ENCODE results near the gene CXCR5.

Gene CXCR5

GRCh38 chr11:118899296-118899688 is 15.6 kb downstream of the CXCR5 start:
- no peak for DNase-seq

- DNase-seq = no peak
These were observed 16.1 kb downstream of the CXCR5 start for GRCh38 chr11:118899706-118900360.

- no peak for DNase-seq
These were observed 17.1 kb downstream of the CXCR5 start for GRCh38 chr11:118900535-118901384.

- no peak for DNase-seq
These were observed 18.0 kb downstream of the CXCR5 start for GRCh38 chr11:118901494-118902335.

DNA sequence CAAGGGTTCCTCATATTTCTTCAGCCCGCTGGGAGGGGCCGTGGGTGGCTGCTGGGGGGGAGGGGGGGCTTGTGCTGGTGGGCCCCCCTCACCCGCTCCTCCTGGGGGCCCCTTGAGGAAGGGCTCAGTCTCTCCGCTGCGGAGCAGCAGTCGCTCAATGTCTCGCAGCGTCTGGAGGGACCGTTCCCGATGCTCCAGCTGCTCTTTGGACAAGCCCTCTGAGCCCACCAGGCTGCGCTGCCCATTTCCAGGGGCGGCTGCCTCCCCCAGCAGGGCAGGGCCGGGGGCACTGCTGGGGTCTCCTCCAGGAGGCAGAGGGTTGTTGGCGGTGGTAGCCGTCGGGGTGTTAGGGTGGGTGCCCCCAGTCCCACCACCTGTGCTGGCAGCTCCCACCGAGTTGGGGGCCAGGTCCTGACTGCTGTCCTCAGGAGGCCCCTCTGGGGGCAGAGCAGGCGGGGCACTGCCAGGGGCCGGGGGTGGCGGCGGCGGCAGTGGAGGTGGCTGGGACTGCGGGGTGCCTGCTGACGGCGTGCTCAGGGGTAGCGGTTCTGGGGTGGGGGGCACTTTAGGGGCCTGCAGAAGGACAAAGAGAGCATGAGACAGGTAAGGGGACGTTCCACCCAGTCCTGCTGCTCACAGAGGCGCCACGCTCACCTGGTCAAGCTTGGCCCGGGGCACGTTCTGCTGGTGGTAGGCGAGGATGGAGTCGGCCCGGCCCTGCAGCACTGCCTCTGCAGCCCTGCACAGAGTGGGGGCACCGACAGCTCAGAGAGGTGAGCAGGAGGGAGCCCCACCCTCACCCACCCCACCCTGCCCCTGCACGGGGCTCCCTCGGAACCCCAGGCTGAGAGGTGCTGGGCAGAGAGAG is 18.9 kb downstream of the CXCR5 start:
- DNase-seq = no peak

GRCh38 chr11:118903204-118904015 is 19.7 kb downstream of the CXCR5 start:
- no peak for DNase-seq

DNA sequence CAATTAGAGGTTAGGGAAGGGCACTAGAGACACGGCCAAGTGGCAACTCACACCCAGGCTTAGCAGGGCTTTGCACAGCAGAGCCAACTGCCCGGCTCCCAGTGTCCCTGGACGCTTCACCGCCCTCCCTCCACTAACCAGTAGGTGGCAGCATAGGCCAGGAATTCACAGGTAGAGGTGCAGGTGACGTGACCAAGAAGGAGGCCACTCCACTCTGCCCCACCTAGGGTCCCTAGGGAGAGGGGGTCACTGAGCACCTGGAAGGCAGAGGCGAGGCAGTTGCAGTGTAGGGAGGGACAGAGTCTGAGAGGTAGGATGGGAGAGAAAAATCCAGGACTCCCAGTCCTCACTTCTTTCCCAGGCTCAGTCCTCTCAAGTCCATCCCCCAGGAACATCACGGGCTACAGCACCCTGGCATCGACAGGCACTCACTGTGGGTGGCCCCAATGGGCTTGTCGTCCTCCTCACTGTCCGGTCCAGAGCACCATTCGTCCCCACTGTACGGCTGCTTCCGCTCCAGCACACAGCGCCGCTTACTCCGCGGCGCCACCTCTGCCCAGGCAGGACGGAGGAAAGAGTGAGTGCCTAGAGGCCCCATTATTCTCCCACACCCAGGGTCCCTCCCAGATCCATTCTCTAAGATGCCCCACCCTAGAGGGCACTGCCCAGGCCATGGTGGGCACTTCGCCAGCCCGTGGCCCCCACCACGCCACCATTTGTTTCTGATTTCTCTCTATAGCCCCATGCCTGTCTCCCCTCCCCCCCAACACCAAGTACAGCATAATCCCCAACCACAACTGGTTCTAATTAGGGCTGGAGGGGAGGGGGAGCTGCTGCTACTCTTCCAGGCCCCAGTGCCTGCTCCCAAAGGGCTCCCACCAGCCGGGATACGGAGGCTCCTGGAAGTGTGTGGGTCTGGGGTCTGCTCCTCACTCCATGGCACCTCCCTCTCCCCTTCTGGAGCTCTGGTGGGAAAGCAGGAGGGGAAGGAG is 23.7 kb downstream of the CXCR5 start:
- DNase-seq = peak; percentile 83 to 86

GRCh38 chr11:118908264-118908663 is 24.6 kb downstream of the CXCR5 start:
- DNase-seq = no peak

DNA sequence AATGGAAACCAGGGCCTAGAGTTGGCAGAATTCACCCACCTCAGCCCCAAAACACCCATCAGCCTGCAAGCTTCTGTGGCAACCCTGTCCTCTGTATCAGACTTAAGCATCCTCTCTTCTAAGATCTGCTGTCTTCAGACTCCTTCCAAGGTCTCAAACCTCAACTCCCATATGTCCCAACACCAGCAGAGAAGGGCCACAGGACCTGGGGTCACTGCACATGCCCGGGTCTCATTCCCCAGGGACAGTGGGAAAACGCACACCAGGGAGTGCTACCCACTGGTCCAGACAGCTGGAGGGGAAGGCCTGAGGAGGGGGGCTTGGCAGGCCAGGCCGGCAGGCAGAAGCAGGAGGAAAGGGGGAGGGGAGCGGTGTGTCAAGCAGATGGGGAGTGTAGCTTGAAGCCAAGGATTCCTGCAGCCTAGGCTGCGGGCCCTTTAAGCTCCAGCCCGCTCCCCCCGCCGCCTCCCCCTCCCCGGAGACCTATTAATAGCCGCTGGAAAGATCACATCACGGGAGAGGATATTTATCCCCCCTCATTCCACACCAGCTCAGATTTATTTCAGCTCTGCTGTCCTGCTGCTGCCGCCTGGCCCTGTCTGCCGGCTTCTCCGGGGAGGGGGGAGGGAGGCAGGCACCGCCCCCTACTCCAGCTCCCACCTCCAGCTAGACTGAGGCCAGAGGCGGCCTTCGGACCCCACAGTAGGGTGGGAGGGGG is 25.4 kb downstream of the CXCR5 start:
- no peak for DNase-seq

GRCh38 chr11:118909619-118910308 is 26.1 kb downstream of the CXCR5 start:
- DNase-seq = no peak

GRCh38 chr11:118910309-118911112 is 26.8 kb downstream of the CXCR5 start:
- peak; percentile 56 to 59 for DNase-seq

DNA sequence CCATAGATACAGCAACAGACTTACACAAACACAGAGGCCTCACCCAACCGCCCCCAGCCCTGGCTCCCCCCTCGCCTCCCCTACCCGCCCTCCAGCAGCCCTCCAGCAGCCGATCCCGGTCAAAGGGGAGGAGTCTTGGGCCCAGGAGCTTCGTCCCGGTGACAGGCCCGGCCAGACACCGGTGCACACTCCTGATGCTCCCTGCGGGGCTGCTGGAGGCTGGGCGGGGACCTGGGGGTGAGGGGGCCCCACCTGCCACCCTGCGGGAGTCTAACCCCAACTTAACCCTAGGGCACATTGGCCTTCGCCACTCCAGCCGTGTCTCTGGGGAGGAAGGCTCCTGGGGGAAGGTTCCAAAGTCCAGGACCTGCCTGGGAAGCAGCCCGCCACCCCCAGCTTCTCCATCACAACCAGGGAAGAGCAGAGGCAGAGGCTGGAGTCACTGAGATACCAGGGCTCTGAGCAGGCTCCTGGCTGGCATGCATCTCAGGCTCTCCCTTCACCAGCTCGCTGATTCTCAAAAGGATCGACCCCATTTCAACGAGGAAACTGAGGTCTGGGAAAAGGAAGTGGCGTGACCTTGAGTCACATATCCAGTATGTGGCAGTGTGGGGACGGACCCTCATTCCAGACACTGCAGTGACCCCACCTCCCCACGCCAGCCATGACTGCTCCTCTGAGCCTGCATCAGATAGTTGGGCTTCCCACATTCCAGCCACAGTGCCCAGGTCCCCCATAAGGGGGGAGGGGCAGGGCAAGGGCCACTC is 27.6 kb downstream of the CXCR5 start:
- DNase-seq = no peak

GRCh38 chr11:118911880-118912741 is 28.4 kb downstream of the CXCR5 start:
- DNase-seq = peak; percentile 82 to 83

GRCh38 chr11:118912742-118913410 is 29.2 kb downstream of the CXCR5 start:
- DNase-seq = no peak

GRCh38 chr11:118913411-118914125 is 29.9 kb downstream of the CXCR5 start:
- DNase-seq = no peak

All from activated CD4-positive, alpha-beta T cell treated with anti-CD3 and anti-CD28 coated beads, Interleukin-2, amount 50 U/mL, for 4 hours (primary cell).